ENCODE measurements around the gene COL20A1.

- TF ChIP-seq CTCF (IDR thresholded peaks at IDR 0.05) (no peak), POLR2A (IDR thresholded peaks at IDR 0.05) (no peak), POLR2AphosphoS5 (IDR thresholded peaks at IDR 0.05) (no peak)
Observed at GRCh38 chr20:63305393-63305792, 12.4 kb downstream of the COL20A1 start.
